HG03108 (cell line): Measurements from ENCODE around the gene GYS1.

Experiments
- ATAC-seq: cut with Tn5 transposase; IDR thresholded peaks from one replicate; pipeline ENCODE4 v1.9.1; 2021; ENCODE audit warnings: moderate library complexity; ENCODE audit not compliant: unreplicated experiment

GYS1 gene

DNA sequence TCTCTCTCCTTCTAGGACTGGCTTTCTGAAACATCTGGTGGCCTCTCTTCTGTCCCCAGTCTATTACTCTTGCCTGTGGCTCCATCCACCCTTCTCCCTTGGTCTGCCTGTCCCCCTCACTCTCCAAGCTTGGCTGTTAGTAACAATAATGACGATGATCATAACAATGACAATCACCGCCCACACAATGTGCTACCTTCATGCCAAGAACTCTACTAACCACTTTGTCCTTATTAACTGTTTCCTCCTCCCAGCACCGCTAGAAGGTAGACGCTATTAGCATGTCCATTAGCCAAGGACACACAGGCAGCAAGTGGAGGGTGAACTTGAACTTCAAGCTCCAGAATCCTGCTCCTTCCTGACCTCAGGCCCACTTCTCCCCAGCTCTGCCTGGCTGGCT is 2.7 kb downstream of the GYS1 start:
- no peak for ATAC-seq

DNA sequence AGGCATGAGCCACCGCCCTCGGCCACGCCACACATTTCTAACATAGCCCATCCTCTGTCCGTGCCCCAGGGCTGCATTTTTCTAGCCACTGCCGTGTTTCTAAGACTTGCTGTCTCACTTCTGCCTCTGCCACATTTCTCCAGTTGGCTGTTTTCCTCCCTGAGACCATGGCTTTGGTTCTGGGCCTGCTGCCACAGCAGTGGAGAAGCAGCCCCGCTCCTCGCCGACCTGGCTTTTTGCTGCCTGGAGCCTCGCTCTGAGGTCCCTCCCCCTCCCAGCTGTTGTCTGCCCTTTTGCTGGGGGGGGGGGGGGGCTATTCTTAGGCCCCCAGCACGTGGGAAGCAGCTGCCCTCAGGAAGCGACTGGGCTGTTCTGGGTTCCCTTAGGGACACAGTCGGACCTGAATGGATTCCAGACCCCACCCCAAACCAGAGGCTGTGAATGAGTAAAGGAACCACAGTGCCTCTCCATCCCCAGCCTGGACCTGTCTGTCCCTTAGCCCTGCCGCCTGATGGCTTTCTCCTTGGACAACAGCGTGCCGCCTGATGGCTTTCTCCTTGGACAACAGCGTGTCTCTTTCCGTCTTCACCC is 3.3 kb downstream of the GYS1 start:
- no peak for ATAC-seq

DNA sequence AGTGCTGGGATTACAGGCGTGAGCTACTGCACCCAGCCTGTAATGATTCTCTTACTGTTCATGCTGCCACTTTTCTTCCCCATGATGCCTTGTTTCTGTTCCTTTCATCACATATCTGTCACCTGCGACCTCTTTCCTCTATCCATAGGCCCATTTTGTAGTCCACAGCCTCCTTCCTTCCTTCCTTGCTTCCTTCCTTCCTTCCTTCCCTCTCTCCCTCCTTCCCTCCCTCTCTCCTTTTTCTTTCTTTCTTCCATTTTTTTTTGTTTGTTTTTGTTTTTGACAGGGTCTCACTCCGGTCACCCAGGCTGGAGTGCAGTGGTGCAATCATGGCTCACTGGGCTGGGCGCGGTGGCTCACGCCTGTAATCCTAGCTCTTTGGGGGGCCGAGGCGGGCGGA is 4.2 kb downstream of the GYS1 start:
- ATAC-seq = no peak

DNA sequence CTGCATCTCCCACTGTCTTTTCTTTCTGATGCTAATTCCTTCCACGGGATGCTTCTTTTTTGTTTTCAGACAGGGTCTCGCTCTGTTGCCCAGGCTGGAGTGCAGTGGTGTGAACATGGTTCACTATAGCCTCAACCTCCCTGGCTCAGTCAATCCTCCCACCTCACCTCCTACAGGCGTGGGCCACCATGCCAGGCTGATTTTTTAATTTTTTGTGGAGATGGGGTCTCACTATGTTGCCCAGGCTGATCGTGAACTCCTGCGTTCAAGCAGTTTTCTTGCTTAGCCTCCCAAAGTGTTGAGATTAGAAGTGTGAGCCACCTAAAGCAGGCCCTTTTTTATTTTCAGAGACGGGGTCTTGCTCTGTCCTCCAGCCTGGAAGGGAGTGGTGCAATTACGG is 4.8 kb downstream of the GYS1 start:
- ATAC-seq = no peak

DNA sequence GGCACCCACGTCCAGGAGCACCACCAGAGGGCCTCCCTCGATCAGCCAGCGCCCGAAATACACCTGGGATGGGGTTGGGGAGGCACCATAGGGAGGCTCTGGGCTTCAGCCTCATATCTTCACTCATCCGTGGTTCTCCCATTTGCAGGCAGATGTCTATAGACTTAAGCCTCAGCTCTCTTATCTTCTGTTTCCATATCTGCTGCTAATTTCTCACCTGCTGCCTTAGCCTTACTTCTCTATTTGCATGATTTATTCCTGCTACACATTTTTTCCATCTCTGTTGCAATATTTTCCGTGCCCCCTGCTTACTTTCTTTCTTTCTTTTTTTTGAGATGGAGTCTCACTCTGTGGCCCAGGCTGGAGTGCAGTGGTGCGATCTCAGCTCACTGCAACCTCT is 5.8 kb downstream of the GYS1 start:
- no peak for ATAC-seq

DNA sequence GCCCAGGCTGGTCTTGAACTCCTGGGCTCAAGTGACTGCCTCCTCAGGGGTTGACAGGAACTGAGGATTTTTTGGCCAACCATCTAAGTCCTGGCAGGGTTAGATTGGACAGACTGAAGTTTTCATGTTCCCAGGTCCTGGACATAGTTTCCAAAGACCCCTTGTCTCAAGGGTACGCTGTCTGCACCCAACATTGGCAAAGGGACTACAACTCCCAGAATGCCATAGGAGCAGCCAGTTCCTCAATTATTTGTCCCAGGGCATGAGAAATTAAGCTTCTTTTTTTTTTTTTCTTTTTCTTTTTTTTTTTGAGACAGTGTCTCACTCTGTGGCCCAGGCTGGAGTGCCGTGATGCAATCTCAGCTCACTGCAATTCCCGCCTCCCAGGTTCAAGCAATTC is 6.9 kb downstream of the GYS1 start:
- ATAC-seq = no peak

DNA sequence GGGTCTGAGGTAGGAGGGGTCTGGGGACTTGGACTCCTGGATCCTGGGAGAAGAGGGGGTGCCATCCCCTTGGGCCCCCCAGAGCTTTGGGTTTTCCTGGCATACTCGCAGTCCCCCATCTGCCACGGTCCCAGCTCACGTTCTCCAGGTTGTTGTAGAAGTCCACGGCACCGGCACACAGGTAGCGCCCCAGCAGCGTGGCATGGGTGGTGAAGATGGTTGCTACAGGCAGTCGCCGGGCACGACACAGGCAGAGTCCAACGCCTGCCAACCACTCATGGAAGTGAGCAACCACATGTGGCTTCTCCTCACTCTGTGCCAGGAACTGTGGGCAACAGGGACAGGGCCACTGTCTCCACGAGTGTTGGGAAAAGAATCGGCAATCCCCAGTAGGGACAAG is 7.4 kb downstream of the GYS1 start:
- no peak for ATAC-seq

DNA sequence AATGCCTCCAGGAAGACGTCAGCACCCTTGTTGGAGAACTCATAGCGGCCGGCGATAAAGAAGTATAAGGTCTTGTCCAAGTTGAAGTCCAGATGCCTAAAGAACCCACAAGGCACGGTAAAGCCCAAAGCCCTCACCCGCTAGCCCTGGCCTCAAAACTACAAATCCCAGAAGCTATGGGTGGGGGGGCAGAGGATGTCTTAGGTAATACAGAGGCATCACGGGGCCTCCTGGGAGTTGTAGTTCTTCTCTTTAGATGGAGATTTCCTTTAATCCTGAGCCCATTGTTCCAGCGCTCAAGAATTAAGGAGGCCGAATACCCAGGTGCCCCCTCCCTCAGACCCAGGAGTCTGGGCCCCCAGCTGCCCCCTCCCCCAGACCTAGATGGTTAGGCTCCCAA is 10.8 kb downstream of the GYS1 start:
- ATAC-seq = no peak

DNA sequence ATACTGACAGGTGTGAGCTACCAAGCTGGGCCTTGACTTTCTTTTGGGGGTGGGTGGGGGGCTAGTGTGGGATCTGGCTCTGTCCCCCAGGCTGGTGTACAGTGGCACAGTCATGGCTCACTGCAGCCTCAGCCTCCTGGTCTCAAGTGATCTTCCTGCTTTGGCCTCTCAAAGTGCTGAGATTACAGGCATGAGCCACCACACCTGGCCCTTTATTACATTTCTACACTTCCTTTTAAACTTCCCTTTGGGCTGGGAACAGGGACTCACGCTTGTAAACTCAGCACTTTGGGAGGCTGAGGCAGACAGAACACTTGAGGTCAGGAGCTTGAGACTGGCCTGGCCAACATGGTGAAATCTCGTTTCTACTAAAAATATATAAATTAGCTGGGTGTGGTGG is 16.0 kb downstream of the GYS1 start:
- no peak for ATAC-seq

DNA sequence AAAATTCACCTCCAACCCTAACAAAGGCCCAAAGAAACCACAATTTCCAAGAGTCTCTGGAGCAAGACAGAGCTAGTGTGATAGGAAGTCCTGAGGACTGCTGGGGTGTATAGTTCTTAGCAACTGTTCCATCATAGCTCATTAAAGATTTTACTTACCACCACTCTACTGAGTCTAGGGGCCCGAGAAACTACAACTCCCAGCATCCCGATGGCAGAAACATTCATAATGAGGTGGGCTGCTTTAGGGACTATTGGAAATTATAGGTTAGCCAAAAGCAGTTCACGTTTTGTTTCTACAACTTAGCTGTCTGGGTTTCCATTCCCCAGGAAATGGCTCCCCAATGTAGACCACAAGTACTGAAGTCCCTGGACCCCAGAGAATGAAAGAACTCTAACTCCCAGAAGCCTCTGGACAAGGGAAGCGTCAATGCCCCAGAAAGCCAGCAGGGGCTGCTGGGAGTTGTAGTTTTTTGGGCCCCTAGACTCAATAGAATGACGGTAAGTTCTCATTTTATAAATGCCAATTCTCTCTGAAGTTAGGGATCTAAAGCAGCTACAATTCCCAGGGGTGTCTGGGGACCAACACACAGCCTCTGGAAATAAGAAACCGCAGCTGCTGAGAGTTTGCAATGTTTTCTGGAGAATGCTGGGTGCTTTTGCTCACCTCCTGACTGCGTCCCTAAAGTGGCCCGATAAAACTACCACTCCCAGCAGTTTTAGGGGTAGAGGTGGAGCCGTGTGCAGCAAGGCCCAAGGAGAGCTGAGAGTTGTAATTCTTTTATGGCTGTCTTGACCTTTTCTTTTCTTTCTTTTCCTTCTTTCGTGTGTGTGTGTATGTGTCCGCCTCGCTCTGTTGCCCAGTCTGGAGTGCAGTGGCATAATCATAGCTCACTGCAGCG is 16.9 kb downstream of the GYS1 start:
- no peak for ATAC-seq

DNA sequence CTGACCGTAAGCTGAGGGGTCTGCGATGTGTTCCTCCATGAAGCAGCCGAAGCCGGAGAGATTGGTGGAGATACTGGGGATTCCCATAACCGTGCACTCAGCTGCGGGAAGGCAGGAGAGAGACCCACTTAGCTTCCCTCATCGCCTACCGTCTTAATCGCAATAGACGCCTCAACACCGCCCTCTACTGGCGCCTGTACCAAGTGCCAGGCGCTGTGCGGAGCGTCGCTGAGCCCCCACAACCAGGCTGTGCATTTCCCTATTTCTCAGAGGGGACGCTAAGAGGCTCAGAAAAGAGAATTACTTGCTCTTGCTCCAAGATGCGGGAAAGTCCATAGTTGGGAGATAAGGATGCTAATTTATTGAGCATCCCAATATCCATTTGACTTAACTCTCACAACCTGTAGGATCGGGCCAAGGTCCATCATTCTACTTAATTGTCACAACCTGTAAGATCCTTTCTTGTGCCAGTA is 22.1 kb downstream of the GYS1 start:
- ATAC-seq = no peak

DNA sequence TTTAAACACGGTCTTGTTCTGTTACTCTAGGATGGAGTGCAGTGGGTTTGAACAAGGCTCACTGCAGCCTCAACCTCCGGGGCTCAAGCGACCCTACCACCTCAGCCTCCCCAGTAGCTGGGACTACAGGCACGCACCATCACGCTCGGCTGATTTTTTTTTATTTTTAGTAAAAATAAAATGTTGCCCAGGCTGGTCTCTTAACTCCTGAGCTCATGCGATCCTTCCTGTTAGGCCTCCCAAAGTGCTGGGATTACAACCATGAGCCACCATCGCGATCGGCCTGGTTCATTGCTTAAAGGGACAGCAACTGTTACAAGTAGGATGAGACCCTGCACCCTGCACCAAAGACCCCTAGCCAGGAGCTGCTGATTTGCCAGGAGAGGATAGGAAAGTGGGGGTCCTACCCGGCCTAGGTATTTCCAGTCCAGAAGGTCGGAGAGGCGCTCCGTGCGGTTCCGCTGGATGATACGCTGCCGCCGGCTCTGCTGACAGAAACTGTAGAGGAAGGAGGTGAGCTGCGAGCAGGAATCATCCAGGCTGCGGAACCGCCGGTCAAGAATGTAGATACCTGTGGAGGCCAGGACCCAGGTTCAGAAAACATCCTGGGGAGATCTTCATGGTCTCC is 22.9 kb downstream of the GYS1 start:
- ATAC-seq = no peak

DNA sequence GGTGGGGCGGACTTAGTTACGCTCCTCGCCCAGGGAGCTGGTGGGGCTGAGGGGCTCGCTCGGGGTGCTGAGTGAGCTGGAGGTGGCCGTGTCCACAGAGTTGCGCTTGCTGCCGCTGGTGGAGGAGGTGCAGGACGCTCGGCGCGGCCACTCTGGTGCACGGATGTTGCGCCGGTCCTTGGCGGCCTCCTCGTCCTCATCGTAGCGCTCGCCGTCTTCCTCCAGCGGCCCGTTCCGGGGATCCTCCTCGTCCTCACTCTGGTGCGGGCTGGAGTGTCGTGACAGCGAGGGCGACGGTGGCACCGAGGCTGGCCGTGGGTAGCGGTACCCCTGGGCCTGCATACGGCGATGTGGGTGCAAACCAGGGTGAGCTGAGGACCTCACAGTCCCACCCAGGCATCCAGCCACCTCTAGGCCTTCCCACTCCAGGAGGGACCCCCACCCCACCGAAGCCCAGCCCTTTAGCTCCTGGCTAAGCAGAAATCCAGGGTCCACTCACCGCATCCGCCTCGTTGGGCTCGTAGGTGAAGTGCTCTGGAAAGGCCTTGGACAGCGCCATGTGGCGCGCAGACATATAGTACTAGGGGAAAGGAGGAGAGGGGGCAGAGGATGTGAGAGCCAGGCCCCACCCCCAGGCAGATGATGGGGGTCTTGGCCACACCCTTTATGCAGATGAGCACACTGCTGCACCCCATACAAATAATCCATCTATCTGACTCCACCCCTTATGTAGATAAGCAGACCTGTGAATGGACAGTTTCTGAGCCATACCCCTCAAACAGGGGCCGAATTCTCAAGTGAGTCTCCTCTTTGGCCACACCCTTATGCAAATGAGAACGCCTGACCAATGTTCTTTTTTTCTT is 23.6 kb downstream of the GYS1 start:
- ATAC-seq = no peak

DNA sequence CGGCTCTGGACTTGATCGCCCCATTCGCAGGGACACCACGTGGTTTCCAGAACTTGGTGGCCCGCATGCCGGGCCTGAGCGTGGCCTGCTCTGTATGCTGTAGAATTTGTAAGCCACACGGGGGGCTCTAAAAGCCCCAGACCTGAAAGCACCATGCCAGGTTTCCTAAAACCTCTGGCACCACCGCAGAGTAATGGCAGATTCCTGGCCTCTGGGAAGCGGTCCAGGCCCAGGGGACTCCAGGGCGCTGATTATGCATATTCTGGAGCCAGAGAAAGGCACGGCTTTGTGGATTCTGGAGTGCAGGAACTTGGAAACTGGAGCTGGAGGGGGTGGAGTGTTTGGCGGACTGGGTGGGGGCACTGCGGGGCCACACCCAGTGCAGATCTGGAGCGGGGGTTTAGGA is 24.3 kb downstream of the GYS1 start:
- no peak for ATAC-seq

DNA sequence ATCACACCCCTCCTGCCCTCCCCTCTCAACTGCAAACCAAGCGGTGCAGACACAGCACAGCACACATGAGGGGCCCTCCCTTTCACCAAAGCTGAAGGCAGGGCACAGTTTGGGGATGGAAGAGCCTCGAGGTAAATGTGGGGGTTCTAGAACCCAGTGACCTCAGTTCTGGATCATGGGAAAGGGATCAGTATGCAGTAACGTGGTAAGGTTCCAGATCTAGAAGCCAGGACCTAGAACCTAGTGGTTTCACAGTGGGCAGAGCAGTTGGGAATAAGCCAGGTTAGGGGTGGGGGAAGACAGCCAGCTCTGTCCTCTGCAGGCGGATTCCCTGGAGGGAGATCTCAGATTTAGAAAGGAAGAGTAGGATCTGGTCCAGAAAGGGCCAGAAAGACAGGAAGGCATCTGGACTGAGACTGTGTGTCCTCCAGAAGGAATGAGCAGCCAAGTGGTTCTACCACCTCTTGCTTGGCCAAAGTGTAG is 24.9 kb downstream of the GYS1 start:
- no peak for ATAC-seq

DNA sequence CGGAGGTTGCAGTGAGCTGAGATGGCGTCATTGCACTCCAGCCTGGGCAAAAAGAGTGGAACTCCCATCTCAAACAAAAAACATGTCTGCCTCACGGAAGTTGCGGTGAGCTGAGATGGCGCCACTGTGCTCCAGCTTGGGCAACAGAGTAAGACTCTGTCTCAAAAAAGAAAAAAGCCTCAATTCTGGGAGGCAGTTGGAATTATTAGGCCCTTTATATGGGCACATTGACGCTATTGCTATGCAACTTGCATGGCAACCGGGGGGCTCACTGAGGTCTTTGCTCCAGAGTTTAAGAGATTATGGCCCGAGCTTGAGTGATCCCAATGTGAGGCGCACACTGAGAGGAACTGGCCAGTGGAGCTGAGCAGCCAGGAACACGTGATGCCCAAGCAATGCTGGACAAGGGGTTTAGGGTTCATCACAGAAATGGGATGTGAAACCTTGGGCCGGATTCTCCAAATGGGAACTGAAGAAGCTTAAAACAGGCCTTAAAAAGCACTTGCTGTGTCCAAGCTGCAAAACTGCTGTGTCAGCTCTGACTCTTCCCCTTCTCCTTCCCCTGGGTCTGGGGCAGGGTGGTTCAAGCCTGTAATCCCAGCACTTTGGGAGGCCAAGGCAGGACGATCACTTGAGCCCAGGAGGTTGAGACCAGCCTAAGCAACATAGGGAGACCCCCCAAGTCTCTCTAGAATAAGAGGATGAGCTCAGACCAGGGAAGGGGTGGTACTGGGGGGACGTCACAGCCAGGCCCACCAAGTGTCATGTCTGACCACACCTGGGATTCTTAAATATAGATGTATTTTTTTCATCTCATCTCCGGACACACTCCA is 25.5 kb downstream of the GYS1 start:
- no peak for ATAC-seq

DNA sequence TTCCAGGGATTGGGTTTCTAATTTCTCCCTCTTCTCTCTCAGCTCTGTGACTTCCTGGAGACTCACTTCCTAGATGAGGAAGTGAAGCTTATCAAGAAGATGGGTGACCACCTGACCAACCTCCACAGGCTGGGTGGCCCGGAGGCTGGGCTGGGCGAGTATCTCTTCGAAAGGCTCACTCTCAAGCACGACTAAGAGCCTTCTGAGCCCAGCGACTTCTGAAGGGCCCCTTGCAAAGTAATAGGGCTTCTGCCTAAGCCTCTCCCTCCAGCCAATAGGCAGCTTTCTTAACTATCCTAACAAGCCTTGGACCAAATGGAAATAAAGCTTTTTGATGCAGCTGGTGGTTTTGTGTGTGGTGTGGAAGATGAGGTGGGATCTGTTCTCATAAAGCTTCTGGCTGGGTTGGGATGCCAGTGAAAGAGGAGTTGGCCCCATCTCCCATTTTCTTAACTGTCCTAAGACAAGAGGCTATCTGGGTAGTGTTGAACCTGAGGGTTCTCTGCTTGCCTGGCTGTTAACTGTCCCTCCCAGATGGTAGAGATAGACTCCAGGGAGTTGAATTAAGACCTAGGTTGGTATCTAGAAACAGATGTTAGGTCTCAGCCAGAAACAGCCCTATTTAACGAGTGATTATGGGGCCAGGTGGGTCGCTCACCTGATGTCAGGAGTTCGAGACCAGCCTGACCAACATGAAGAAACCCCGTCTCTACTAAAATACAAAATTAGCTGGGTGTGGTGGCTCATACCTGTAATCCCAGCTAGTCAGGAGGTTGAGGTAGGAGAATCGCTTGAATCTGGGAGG is 26.4 kb downstream of the GYS1 start:
- ATAC-seq = no peak

DNA sequence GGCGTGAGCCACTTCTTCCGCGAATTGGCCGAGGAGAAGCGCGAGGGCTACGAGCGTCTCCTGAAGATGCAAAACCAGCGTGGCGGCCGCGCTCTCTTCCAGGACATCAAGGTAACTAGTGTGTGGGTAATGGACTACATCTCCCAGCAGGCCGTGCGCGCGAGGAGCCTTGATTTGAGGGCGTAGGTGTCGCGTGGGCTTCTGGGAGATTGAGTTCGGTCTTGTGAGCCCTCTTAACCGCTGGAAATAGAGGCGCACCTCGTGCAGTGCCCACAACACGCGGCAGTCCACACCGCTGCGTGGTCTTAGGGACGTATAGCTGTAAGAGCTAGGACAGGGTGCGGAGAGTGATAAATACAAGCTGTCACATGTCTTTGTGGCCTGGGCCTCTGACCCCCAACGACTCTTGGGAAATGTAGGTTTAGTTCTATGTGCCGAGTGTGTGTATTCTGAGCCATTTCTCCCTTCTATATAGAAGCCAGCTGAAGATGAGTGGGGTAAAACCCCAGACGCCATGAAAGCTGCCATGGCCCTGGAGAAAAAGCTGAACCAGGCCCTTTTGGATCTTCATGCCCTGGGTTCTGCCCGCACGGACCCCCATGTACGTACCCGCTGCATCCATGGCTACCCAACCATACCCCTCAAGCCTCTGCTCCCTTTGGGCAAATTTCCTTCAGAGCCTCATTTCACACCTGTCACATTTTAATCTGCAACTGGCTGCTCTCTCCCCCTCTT is 27.1 kb downstream of the GYS1 start:
- ATAC-seq = no peak
